SK-N-SH (cell line): ENCODE measurements around the gene RPS26. TPM values are rescaled to one million over a fixed set of nuclear protein-coding genes. Genes with fewer than 3 reads are reported as not detected.

Source experiments
- CTCF ChIA-PET: fragments of 300-600, 350-600 bp; formaldehyde crosslinking; extraction: SDS; loops from one replicate; lab custom pipeline; 2021; lab: Yijun Ruan, JAX
- POLR2A ChIA-PET: fragments of 350-600 bp; sonication (Branson Sonifier 250); formaldehyde crosslinking; extraction: SDS; loops from one replicate; lab custom pipeline; 2020; ENCODE audit warnings: antibody characterized with exemption, inconsistent platforms; lab: Yijun Ruan, JAX
- DNase-seq: peaks from one replicate; pipeline ENCODE4 v3.0.0; 2012
- H2AFZ ChIP-seq: fragments of 200-600 bp; sonication (generic); 2 replicates; pipeline ENCODE4 v1.8.1; 2016; ENCODE audit warnings: antibody characterized with exemption, mild to moderate bottlenecking, low read depth
- H3F3A ChIP-seq: fragments of 200-600 bp; sonication (generic); replicated peaks from 2 replicates; pipeline ENCODE3; 2016; ENCODE audit warnings: antibody characterized with exemption, mild to moderate bottlenecking; ENCODE audit not compliant: insufficient read depth
- H3K27ac ChIP-seq, 2 experiments: fragments of 200-500 bp in 1 of 2; fragments of 200-600 bp in 1 of 2; sonication (Bioruptor generic) in 1 of 2; sonication (generic), shearing (Covaris generic) in 1 of 2; 2 replicates each; pipeline versions ENCODE4 v1.5.1 to v1.6.1; 2014 to 2016; ENCODE audit warnings: low read depth in 2 of 2, inconsistent platforms in 1 of 2, low read length in 1 of 2, mild to moderate bottlenecking in 1 of 2, mixed read lengths in 1 of 2
- H3K27me3 ChIP-seq: fragments of 200-600 bp; sonication (generic), shearing (Covaris generic); 2 replicates; pipeline ENCODE4 v1.6.1; 2016; ENCODE audit warnings: mixed run types; ENCODE audit not compliant: insufficient read depth
- H3K36me3 ChIP-seq, 2 experiments: fragments of 200-500 bp in 1 of 2; fragments of 200-600 bp in 1 of 2; sonication (Bioruptor generic) in 1 of 2; sonication (generic) in 1 of 2; replicated peaks in 1 of 2; 2 replicates each; pipeline versions ENCODE3 to v1.5.1; 2014 to 2016; ENCODE audit warnings: low read length in 1 of 2, mild to moderate bottlenecking in 1 of 2; ENCODE audit not compliant: insufficient read depth in 2 of 2, control insufficient read depth in 1 of 2
- H3K4me1 ChIP-seq, 2 experiments: fragments of 200-500 bp in 1 of 2; fragments of 200-600 bp in 1 of 2; sonication (Bioruptor generic) in 1 of 2; sonication (generic), shearing (Covaris generic) in 1 of 2; 2 replicates each; pipeline versions ENCODE4 v1.5.1 to v1.6.1; 2014 to 2016; ENCODE audit warnings: low read depth in 1 of 2, low read length in 1 of 2, mixed run types in 1 of 2; ENCODE audit not compliant: insufficient read depth in 2 of 2, control insufficient read depth in 1 of 2
- H3K4me2 ChIP-seq: fragments of 200-600 bp; sonication (generic), shearing (Covaris generic); 2 replicates; pipeline ENCODE4 v1.6.1; 2017; ENCODE audit warnings: mixed run types
- H3K4me3 ChIP-seq, 2 experiments: fragments of 200-500 bp in 1 of 2; fragments of 200-600 bp in 1 of 2; sonication (Bioruptor generic) in 1 of 2; sonication (generic), shearing (Covaris generic) in 1 of 2; 2 replicates each; pipeline versions ENCODE4 v1.5.1 to v1.8.1; 2014 to 2016; ENCODE audit warnings: low read depth in 2 of 2, inconsistent platforms in 1 of 2, low read length in 1 of 2, mild to moderate bottlenecking in 1 of 2, mixed read lengths in 1 of 2, moderate library complexity in 1 of 2
- H3K79me2 ChIP-seq: fragments of 200-600 bp; sonication (generic); 2 replicates; pipeline ENCODE4 v1.8.1; 2017; ENCODE audit warnings: mild to moderate bottlenecking; ENCODE audit not compliant: insufficient read depth
- H3K9ac ChIP-seq: fragments of 200-600 bp; sonication (generic); 2 replicates; pipeline ENCODE4 v1.6.1; 2017; ENCODE audit warnings: mixed run types
- H3K9me2 ChIP-seq: fragments of 200-600 bp; sonication (generic); 2 replicates; pipeline ENCODE4 v1.6.1; 2017; ENCODE audit warnings: mixed run types
- H3K9me3 ChIP-seq: fragments of 200-600 bp; sonication (generic); 2 replicates; pipeline ENCODE4 v1.6.1; 2017; ENCODE audit warnings: mixed run types, mild to moderate bottlenecking, moderate library complexity
- H4K20me1 ChIP-seq: fragments of 200-600 bp; sonication (generic); 2 replicates; pipeline ENCODE4 v1.6.1; 2017; ENCODE audit warnings: mild to moderate bottlenecking, mixed run types; ENCODE audit not compliant: insufficient read depth
- CHD2 ChIP-seq: fragments of 150-350 bp; IDR thresholded peaks from 2 replicates; pipeline ENCODE4 v1.6.1; 2018; ENCODE audit warnings: low read length; ENCODE audit not compliant: partially characterized antibody
- ELF1 ChIP-seq: IDR thresholded peaks from 2 replicates; pipeline ENCODE4 v1.4.0; 2012
- EZH2phosphoT487 ChIP-seq: fragments of 200-600 bp; sonication (generic); IDR thresholded peaks from 2 replicates; pipeline ENCODE4 v1.6.1; 2017; ENCODE audit warnings: low read depth, mixed run types, mild to moderate bottlenecking, antibody characterized with exemption, moderate library complexity, borderline replicate concordance
- FOSL2 ChIP-seq: IDR thresholded peaks from 2 replicates; pipeline ENCODE4 v1.4.0; 2012; ENCODE audit warnings: low read depth, mild to moderate bottlenecking, moderate library complexity, borderline replicate concordance
- GABPA ChIP-seq: IDR thresholded peaks from 2 replicates; pipeline ENCODE4 v1.4.0; 2012; ENCODE audit warnings: low read depth, mild to moderate bottlenecking
- JUND ChIP-seq: IDR thresholded peaks from 2 replicates; pipeline ENCODE4 v1.4.0; 2012
- RCOR1 ChIP-seq: fragments of 150-350 bp; IDR thresholded peaks from 2 replicates; pipeline ENCODE4 v1.6.1; 2017; ENCODE audit warnings: antibody characterized with exemption, low read length
- RXRA ChIP-seq: IDR thresholded peaks from 2 replicates; pipeline ENCODE4 v1.4.0; 2012; ENCODE audit warnings: low read depth, mild to moderate bottlenecking, borderline replicate concordance
- SIN3A ChIP-seq: IDR thresholded peaks from 2 replicates; pipeline ENCODE4 v1.6.1; 2012; ENCODE audit warnings: low read depth, mild to moderate bottlenecking, low read length, moderate library complexity, borderline replicate concordance
- SMC3 ChIP-seq: IDR thresholded peaks from 2 replicates; pipeline ENCODE4 v1.6.1; 2012; ENCODE audit warnings: low read depth, low read length, improper control_type of control experiment
- TAF1 ChIP-seq: IDR thresholded peaks from 2 replicates; pipeline ENCODE4 v1.6.1; 2012; ENCODE audit warnings: low read depth, mild to moderate bottlenecking, low read length, moderate library complexity, borderline replicate concordance
- YY1 ChIP-seq: IDR thresholded peaks from 2 replicates; pipeline ENCODE4 v1.4.0; 2012; ENCODE audit warnings: low read depth, mild to moderate bottlenecking
- WGBS: methylation state at CpG from one replicate; pipeline ENCODE4 v1.1.6; 2017; ENCODE audit warnings: low lambda C conversion rate; 5-methylcytosine and 5-hydroxymethylcytosine counted together
- polyA plus RNA-seq, 3 experiments: library from polyadenylated mRNA; depleted of rRNA; stranded (reverse); fragments of >200 nt; gene quantifications; 2 replicates each; pipeline ENCODE4 v1.2.3, GENCODE V29; 2012
- TF ChIP-seq, protein P1 (sequence below): IDR thresholded peaks from 2 replicates; pipeline ENCODE4 v1.4.0; 2012; ENCODE audit warnings: low read depth, borderline replicate concordance
- TF ChIP-seq, protein P2 (sequence below): IDR thresholded peaks from 2 replicates; pipeline ENCODE4 v1.4.0; 2012; ENCODE audit warnings: low read depth
- TF ChIP-seq, protein P3 (sequence below): IDR thresholded peaks from 2 replicates; pipeline ENCODE4; 2012

The RPS26 gene
- polyA plus RNA-seq, 1 of the 3 experiments (the other 2 are of a cell fraction) = 1,500 TPM

DNA sequence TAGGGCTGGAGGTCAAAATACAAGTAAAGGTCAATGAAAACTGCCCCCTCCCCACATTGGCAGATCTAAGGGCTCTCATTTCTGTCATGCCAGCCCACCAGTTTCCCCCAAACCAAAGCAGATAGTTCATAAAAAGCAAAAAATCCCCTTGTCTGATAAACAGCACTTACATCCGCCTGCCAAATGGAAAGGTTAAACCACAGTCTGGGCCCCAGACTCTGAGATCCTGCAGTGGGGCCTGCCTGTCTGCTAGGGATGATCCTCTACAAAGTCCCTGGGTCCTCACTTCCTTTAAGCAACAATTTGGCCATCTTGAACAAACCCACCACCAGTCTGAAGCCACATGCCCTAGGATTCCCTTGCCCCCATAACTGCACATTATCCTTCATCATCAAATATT is 9.7 kb upstream of the RPS26 start:
- no peak overlapping the region for H2AFZ ChIP-seq
- no peaks in the 10 kb centered on the region for H4K20me1 ChIP-seq
- DNase-seq = no peak
- ChIA-PET POLR2A (no interaction called here), CTCF (interaction anchor here (1.2 kb wide), 1 partner anchor 36 kb away, joined by 11 read pairs; no protein-coding TSS in a partner anchor)
- H3K36me3 ChIP-seq = peaks cover 8 to 31% of the 10 kb centered on the region in 2 experiments
- H3K79me2 ChIP-seq = no peaks in the 10 kb centered on the region
- H3K9ac ChIP-seq = no peak overlapping the region
- no peak for TF ChIP-seq CHD2
- no peak for TF ChIP-seq SMC3
- TF ChIP-seq SIN3A = no peak
- TF ChIP-seq RXRA = no peak
- TF ChIP-seq GABPA = no peak
- no peak for TF ChIP-seq TAF1
- H3K4me2 ChIP-seq = no peak overlapping the region
- no peaks in the 10 kb centered on the region for H3K9me3 ChIP-seq
- H3K4me3 ChIP-seq = no peak overlapping the region
- peaks cover 15% of the 10 kb centered on the region for H3F3A ChIP-seq
- H3K4me1 ChIP-seq = peaks cover 0 to 8% of the 10 kb centered on the region in 2 experiments; a peak in 1 of 4 replicates
- no peaks in the 10 kb centered on the region for H3K27me3 ChIP-seq
- 100% methylated on average over 1 of the region's 1 CpG for WGBS
- no peak overlapping the region for H3K27ac ChIP-seq
- H3K9me2 ChIP-seq = no peaks in the 10 kb centered on the region

DNA sequence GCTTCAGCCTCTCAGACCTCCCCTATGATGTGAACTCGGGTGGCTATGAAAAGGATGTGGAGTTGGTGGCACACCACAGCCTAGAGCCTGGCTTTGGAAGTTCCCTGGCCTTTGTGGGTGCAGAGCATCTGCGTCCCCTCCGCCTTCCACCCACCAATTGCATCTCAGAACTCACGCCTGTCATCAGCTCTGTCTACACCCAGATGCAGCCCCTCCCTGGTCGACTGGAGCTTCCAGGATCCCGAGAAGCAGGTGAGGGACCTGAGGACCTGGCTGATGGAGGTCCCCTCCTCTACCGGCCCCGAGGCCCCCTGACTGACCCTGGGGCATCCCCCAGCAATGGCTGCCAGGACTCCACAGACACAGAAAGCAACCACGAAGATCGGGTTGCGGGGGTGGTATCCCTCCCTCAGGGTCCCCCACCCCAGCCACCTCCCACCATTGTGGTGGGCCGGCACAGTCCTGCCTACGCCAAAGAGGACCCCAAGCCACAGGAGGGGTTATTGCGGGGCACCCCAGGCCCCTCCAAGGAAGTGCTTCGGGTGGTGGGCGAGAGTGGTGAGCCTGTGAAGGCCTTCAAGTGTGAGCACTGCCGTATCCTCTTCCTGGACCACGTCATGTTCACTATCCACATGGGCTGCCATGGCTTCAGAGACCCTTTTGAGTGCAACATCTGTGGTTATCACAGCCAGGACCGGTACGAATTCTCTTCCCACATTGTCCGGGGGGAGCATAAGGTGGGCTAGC is 7.0 kb upstream of the RPS26 start:
- Histone ChIP-seq H3F3A (peaks cover 3% of the 10 kb centered on the region), H3K4me1 (no peaks in the 10 kb centered on the region; a peak in 1 of 4 replicates), H3K9ac (no peak overlapping the region), H2AFZ (no peak overlapping the region), H3K27ac (no peak overlapping the region), H4K20me1 (no peaks in the 10 kb centered on the region), H3K4me3 (no peak overlapping the region), H3K9me3 (no peaks in the 10 kb centered on the region), H3K9me2 (no peaks in the 10 kb centered on the region)
- POLR2A ChIA-PET = no interaction called here
- 81% methylated on average over 14 of the region's 21 CpGs for WGBS
- DNase-seq = no peak
- TF ChIP-seq ELF1 (no peak), EZH2phosphoT487 (no peak), RCOR1 (no peak), YY1 (no peak), FOSL2 (no peak), CHD2 (no peak), JUND (no peak), RXRA (no peak)
- TF ChIP-seq, protein P1, sequence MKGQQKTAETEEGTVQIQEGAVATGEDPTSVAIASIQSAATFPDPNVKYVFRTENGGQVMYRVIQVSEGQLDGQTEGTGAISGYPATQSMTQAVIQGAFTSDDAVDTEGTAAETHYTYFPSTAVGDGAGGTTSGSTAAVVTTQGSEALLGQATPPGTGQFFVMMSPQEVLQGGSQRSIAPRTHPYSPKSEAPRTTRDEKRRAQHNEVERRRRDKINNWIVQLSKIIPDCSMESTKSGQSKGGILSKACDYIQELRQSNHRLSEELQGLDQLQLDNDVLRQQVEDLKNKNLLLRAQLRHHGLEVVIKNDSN = no peak
- TF ChIP-seq, protein P2, sequence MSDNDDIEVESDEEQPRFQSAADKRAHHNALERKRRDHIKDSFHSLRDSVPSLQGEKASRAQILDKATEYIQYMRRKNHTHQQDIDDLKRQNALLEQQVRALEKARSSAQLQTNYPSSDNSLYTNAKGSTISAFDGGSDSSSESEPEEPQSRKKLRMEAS = no peak
- TF ChIP-seq, protein P3, sequence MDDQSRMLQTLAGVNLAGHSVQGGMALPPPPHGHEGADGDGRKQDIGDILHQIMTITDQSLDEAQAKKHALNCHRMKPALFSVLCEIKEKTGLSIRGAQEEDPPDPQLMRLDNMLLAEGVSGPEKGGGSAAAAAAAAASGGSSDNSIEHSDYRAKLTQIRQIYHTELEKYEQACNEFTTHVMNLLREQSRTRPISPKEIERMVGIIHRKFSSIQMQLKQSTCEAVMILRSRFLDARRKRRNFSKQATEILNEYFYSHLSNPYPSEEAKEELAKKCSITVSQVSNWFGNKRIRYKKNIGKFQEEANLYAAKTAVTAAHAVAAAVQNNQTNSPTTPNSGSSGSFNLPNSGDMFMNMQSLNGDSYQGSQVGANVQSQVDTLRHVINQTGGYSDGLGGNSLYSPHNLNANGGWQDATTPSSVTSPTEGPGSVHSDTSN = no peak
- TF ChIP-seq, all 33 proteins: peak for 0
- Histone ChIP-seq H3K4me2 (no peak overlapping the region), H3K27me3 (no peaks in the 10 kb centered on the region), H3K36me3 (peaks cover 8 to 30% of the 10 kb centered on the region in 2 experiments), H3K79me2 (no peaks in the 10 kb centered on the region)
- CTCF ChIA-PET = interaction anchor here (1.6 to 2.5 kb wide), 2 partner anchors 39 to 296 kb away, joined by 3 to 9 read pairs; partner anchors contain the start of gene SUOX
